ENCODE data around the gene NR5A2.

Gene NR5A2

GRCh38 chr1:200058341-200058740, 30.8 kb downstream of the NR5A2 start:
- no peak overlapping the region for H3K4me3 ChIP-seq (ENCODE audit: low read length)
- no peak for DNase-seq (ENCODE audit: low read depth)
- no peak for TF ChIP-seq CTCF (conservative IDR thresholded peaks at IDR 0.05; ENCODE audit: low read length)

DNA sequence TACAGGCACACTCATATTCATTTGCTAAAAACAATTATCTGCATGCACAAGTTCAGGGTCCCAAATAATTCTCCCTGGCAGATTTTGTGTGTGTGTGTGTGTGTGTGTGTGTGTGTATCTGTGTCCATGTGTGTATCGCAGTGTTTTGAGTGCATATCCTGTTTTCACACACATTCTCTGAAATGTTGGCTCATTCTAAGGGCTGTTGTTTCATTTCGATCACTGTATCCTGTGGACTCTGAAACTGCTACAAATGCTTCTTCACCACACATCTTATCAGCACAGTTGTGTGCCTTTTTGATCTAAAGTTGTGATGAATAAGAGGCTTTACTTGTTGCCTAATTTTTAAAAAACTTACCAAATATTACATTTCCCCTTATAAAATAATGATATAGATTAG, 34.6 kb downstream of the NR5A2 start:
- TF ChIP-seq CTCF (conservative IDR thresholded peaks at IDR 0.05; ENCODE audit: low read length), result no peak
- no peak for DNase-seq (ENCODE audit: low read depth)

DNA sequence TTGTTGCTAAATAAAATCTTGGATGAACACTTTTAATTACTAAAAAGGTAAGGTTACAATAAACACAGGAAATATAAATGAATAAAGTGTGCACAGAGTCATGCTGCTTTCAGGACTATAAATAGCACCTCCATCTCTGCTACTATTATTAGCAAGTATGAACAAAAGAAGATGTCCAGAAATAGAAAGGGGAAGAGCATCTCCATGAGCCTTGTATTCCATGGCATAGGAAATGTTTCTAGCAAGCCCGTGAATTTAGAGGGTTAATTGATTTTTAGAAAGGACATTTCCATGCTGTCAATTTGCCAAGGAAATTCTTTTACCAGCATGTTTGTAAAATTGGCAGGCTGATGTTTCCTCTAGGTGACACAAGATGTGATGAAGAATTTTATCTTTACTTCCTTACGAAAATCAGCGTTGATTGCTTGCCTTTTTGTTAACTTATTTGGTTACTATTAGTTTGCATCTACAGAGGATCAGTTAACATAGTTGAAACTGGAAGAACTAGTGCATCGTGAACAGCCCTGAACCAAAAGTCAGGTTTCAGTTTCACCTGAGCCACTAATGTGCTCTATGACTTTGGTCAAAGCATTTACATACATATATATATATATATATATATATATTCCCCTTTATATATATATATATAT, 45.3 kb downstream of the NR5A2 start:
- no peak for DNase-seq (ENCODE audit: low read depth)
- TF ChIP-seq CTCF (conservative IDR thresholded peaks at IDR 0.05; ENCODE audit: low read length), result no peak
- no peak overlapping the region for H3K4me3 ChIP-seq (ENCODE audit: low read length)

More for the DNA sequence above, 34.6 kb downstream of the NR5A2 start:
- H3K4me3 ChIP-seq (ENCODE audit: low read length), result no peak overlapping the region

DNA sequence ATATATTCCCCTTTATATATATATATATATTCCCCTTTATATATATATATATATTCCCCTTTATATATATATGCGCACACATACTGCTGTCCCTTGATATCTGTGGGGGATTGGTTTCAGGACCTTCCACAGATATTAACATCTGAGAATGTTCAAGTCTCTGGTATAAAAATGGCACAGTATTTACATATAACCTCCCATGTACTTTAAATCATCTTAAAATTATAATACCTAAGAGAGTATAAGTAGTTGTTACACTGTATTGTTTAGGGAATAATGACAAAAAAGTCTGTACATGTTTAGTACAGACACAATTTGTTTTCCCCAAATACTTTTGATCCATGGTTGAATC, 45.8 kb downstream of the NR5A2 start:
- no peak overlapping the region for H3K4me3 ChIP-seq (ENCODE audit: low read length)
- DNase-seq (ENCODE audit: low read depth), result no peak
- no peak for TF ChIP-seq CTCF (conservative IDR thresholded peaks at IDR 0.05; ENCODE audit: low read length)

DNA sequence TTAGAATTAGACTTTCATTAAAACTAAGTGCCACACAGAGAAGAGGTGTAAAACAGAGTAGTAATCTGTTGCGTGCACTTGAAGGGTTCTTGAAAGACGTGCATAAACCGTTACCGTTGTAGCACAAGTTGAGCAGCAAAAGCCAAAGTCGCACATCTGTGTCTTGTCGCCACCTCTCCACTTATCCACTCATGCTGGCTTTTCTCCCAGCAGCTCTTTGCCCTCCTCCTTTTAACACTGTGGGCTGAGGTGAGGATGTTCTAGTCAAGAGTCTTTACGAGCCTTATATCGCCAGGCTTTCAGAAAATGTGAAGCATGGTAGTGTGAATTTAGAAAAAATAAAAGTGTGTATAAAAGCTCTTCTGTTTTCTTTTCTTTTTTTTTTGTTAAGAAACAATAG, 48.0 kb downstream of the NR5A2 start:
- DNase-seq (ENCODE audit: low read depth), result no peak
- TF ChIP-seq CTCF (conservative IDR thresholded peaks at IDR 0.05; ENCODE audit: low read length), result no peak
- H3K4me3 ChIP-seq (ENCODE audit: low read length), result no peak overlapping the region

DNA sequence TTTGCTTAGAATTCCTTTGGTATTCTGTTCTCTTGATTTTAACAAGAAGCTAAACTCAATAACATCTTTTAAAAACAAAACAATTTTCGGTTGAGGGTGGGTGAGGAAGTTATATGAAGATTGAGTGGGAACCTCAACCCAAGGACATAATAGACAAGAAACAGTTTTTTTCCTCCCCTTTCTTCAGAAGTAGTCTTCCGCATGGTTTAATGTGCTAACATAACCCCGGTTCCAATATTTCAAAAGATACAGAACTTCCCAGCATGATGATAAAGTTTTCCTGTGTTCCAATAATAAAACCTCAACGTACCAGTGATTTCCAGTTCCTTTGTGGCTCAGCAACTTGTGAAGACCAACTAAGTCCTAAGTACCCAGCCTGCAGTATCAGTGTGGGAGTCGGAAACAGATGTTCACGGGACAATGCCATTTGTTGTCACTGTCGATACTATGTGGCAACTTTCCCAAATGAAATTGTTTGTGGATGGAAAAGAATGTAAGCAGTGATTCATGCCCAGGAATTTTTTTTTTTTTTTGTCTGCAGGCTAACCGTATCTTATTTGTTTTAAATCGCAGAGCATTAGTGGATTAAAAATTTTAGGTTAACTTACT, 48.5 kb downstream of the NR5A2 start:
- peak overlapping the region; percentile 14 for H3K4me3 ChIP-seq (ENCODE audit: low read length)
- peak; percentile 94 for DNase-seq (ENCODE audit: low read depth)
- no peak for TF ChIP-seq CTCF (conservative IDR thresholded peaks at IDR 0.05; ENCODE audit: low read length)

DNA sequence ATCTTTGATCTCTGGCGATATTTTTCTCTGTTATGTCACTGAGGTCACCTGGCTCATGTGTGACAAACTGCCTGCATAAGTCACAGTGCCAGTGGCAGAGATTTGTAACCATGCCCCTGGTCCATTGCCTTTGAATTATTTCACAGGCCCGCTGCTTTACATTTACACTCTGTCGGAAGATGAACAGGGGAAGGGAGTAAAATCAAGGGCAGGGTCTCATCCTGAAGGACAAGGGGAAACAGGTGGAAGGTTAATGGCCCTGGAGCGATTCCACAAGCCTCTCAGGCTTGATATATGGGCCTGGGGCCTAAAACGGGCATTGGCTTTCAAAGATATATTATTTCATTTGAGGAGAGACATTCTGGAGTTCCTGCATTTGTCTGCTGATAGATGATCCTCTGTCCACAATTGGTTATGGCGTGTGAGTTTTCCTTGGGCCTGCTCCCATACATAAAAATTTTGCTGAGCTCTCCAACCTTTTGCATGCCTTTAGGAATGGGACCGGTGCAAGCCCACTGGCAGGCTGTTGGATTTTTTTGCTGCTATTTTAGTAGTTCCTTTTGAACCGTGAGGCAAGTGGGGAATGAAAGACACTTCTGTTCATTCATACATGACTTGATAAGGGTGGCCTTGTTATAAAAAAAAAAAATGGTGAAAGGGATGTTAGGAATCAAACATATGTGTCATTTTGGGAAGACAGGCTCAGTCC, 51.9 kb downstream of the NR5A2 start:
- DNase-seq (ENCODE audit: low read depth), result no peak
- no peak overlapping the region for H3K4me3 ChIP-seq (ENCODE audit: low read length)
- TF ChIP-seq CTCF (conservative IDR thresholded peaks at IDR 0.05; ENCODE audit: low read length), result no peak

All from AG10803 (cell line).